Neural progenitor cell (in vitro differentiated cells): ENCODE results near the gene RASGRP4.

Experiments used
- CTCF ChIP-seq: fragments of 200-600 bp; sonication (generic); IDR thresholded peaks from 2 replicates; pipeline ENCODE4 v1.5.1; 2017; ENCODE audit warnings: antibody characterized with exemption, mild to moderate bottlenecking
- EZH2 ChIP-seq: fragments of 200-600 bp; sonication (generic); IDR thresholded peaks from 2 replicates; pipeline ENCODE4 v1.6.1; 2017; ENCODE audit warnings: antibody characterized with exemption, mild to moderate bottlenecking, moderate library complexity
- EZH2phosphoT487 ChIP-seq: fragments of 200-600 bp; sonication (generic); IDR thresholded peaks from 2 replicates; pipeline ENCODE4 v1.6.1; 2017; ENCODE audit warnings: antibody characterized with exemption

- TF ChIP-seq CTCF (no peak), EZH2 (no peak), EZH2phosphoT487 (no peak)
Measured at GRCh38 chr19:38376576-38376975, 49.4 kb downstream of the RASGRP4 start.
